HG02870 (cell line): ENCODE data around the gene EID2B.

Experiments used
- ATAC-seq: cut with Tn5 transposase; IDR thresholded peaks from one replicate; pipeline ENCODE4 v1.9.1; 2021; ENCODE audit warnings: mild to moderate bottlenecking, moderate library complexity; ENCODE audit not compliant: unreplicated experiment

Gene EID2B

DNA sequence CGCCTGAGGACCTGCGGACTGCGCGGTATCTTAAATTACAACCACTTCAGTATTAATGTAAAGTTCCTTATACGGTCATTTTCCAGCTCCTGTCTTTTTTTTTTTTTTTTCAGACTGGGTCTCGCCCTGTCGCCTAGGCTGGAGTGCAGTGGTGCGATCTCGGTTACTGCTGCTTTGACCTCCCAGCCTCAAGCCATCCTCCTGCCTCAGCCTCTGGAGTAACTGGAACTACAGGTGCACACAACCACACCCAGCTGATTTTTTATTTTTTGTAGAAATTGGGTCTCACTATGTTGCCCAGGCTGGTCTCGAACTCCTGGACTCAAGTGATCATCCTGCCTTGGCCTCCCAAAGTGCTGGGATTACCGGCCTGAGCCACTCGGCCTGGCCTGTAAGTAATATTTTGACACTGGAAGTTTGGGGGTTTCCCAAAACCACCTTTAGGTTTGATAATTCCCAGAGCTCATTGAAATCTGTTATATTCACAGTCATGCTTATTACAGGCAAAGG, 406 bp upstream of the EID2B start:
- ATAC-seq: no peak

- no peak for ATAC-seq
These were observed 819 bp downstream of the EID2B start for GRCh38 chr19:39531834-39532232.

DNA sequence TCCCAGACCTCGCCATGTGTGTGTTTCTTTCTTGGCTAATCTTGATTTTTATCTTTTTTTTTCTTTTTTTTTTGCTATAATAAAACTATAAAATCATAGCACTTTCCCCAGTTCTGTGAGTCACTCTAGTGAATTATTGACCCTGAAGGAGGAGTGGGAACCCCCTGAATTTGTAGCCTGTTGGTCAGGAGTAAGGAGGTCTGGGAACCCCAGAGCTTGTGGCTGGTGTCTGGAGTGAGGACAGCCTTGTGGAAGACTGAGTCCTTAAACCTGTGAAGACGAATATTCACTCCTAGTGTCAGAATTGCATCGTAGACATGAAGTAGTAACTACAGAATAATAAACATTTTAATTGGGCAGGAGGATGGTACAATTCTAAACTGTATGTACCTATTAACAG, 7.4 kb downstream of the EID2B start:
- ATAC-seq: no peak

GRCh38 chr19:39524495-39524894, 8.2 kb downstream of the EID2B start:
- no peak for ATAC-seq

GRCh38 chr19:39520541-39521484, 11.8 kb downstream of the EID2B start:
- no peak for ATAC-seq

- no peak for ATAC-seq
These were observed 13.7 kb downstream of the EID2B start for GRCh38 chr19:39518975-39519374.

- ATAC-seq: no peak
These were observed 14.2 kb downstream of the EID2B start for GRCh38 chr19:39518458-39518857.

DNA sequence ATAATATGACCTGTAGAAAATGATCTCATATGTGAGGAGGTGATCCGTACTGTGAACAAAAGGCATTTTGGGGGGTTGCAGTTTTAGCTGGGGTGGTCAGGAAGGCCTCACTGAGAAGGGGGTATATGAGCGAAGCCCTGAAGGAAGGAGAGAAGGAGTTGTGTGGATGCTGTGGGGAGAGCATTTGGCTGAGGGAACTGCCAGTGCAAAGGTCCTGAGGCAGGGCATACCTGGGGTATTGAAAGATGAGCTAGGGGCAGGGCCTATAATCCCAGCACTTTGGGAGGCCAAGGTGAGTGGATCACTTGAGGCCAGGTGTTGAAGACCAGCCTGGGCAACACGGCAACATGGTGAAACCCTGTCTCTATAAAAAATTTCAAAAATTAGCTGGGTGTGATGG, 15.2 kb downstream of the EID2B start:
- no peak for ATAC-seq

DNA sequence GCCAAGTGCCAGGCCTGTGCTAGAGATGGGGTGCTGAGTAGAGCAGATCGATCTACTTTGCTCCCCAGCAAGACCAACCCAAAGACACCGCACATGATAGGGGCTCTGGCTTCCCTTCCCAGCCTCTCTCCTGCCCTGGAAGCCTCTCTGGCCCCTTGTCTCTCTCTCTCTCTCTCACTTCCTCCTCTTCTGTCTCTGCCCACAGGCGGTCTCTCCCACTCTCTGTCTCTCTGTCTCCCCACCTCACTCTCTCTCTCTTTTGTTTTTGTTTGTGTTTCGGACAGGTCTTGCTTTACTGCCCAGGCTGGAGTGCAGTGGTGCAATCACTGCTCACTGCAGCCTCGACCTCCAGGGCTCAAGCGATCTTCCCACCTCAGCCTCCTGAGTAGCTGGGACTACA, 16.4 kb downstream of the EID2B start:
- ATAC-seq: no peak

- no peak for ATAC-seq
These were observed 17.0 kb downstream of the EID2B start for GRCh38 chr19:39515551-39516191.

DNA sequence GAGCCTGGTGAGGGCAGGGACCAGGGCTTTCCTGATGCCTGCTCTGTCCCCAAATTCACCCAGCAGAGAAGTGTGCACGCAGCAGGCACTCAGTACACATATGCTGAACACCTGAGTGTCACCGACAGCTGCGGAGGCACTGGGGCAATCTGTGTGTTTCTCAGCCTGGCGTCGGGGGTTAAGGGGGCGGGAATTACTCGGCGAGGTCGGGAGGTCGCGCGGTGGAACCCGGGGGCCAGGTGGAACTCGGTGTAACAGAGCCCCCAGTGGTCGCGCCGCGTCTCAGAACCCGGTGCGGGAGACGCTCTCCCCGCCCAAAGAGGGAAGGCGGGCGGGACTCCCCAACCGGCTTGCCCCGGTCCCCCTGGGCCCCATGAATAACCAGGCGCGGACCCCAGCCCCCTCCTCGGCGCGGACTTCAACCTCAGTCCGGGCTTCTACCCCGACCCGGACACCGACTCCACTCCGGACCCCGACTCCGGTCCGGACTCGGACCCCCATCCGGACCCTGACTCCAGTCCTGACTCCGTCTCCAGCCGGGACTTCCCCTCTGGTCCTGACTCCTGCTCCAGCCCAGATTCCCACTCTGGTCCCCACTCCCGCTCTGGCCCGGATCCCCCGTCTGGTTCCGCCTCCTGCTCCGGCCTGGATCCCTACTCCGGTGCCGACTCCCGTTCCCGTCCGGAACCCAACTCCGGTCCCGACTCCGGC, 17.7 kb downstream of the EID2B start, which contains the start of gene SELENOV:
TSS of gene SELENOV (plus strand) at position 300 of the 711 bp plus-strand sequence. CDS start at position 374, 74 bp downstream.
- ATAC-seq: no peak

DNA sequence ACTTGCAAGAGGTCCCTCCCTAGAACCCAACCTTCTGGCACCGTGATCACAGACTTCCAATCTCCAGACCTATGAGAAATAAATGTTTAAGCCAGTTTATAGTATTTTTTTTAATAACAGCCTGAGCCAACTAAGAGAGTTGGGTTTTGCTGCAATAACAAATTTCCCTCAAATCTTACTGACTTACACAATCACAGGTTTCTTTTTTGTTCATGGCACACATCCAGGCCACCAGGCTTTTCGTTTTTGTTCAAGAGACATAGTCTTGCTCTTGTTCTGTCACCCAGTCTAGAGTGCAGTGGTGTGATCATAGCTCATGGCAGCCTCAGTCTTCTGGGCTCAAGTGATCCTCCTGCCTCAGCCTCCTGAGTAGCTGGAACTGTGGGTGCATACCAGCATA, 19.7 kb downstream of the EID2B start:
- ATAC-seq: no peak

GRCh38 chr19:39509233-39509632, 23.4 kb downstream of the EID2B start:
- ATAC-seq: no peak

- no peak for ATAC-seq
These were observed 24.0 kb downstream of the EID2B start for GRCh38 chr19:39508629-39509028.

GRCh38 chr19:39507715-39508364, 24.8 kb downstream of the EID2B start:
- no peak for ATAC-seq

- no peak for ATAC-seq
These were observed 25.5 kb downstream of the EID2B start for GRCh38 chr19:39506944-39507714.

DNA sequence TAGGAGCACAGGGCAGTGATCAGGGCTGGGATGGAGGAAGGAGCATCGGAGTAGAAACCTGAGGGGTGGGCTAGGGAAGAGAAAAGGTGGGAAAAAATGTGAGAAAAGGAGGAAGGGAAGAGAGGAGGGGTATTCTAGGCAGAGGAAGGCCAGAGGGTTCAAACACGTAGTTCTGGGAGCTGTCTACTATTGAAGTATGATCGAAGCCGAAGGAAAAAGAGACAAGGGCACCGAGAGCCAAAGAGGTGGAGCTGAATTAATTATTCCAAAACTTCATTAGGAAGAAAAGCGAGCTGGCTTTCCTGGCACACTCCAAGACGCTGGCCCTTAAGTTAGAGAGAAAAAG, 26.1 kb downstream of the EID2B start:
- no peak for ATAC-seq

GRCh38 chr19:39502640-39503417, 29.8 kb downstream of the EID2B start:
- no peak for ATAC-seq

GRCh38 chr19:39501340-39501739, 31.3 kb downstream of the EID2B start:
- ATAC-seq: no peak
